GM12892 (cell line): ENCODE data around the gene IL17RE.

ENCODE experiments used
- POLR2A ChIP-seq: IDR thresholded peaks from 2 replicates; pipeline ENCODE4 v1.6.1; 2011; ENCODE audit warnings: low read depth, low read length, control low read depth
- POLR2AphosphoS5 ChIP-seq: IDR thresholded peaks from 2 replicates; pipeline ENCODE4 v1.6.1; 2011; ENCODE audit warnings: low read depth, low read length, control low read depth
- TAF1 ChIP-seq: IDR thresholded peaks from 2 replicates; pipeline ENCODE4 v1.6.1; 2011; ENCODE audit warnings: low read depth, mild to moderate bottlenecking, control low read depth, low read length, borderline replicate concordance

- TF ChIP-seq POLR2AphosphoS5 (no peak), POLR2A (no peak), TAF1 (no peak)
Measured at GRCh38 chr3:9938966-9939365, 36.3 kb downstream of the IL17RE start.
